Endothelial cell of umbilical vein (primary cell): Measurements from ENCODE around the gene IGSF3.
"Not testable (repeated sequence)": the region's sequence is repeated elsewhere in the genome, so short reads cannot be mapped to it uniquely, and the experiment has no call there.

Experiments used
- EZH2 ChIP-seq: IDR thresholded peaks from 2 replicates; pipeline ENCODE4 v1.6.1; 2012; ENCODE audit warnings: borderline replicate concordance, low read depth, mild to moderate bottlenecking, moderate library complexity, low read length, inconsistent platforms; ENCODE audit not compliant: severe bottlenecking
- FOS ChIP-seq: IDR thresholded peaks from 2 replicates; pipeline ENCODE4 v1.6.1; 2011; ENCODE audit warnings: mild to moderate bottlenecking, low read length, moderate library complexity, borderline replicate concordance; ENCODE audit not compliant: insufficient read depth
- POLR2A ChIP-seq: IDR thresholded peaks from 2 replicates; pipeline ENCODE4 v1.6.1; 2012; ENCODE audit warnings: low read depth, mild to moderate bottlenecking, control low read depth, low read length
- POLR2AphosphoS5 ChIP-seq: IDR thresholded peaks from 2 replicates; pipeline ENCODE4 v1.6.1; 2012; ENCODE audit warnings: low read depth, mild to moderate bottlenecking, control low read depth, low read length, moderate library complexity; ENCODE audit not compliant: insufficient read depth
- TF ChIP-seq, protein P1 (sequence below), 2 donors: IDR thresholded peaks; 1 replicate in 1 of 2; 2 replicates in 1 of 2; pipeline ENCODE4 v1.5.1; 2011; ENCODE audit warnings: low read length in 2 of 2, mild to moderate bottlenecking in 2 of 2, moderate library complexity in 2 of 2, control low read depth in 1 of 2, inconsistent platforms in 1 of 2, low read depth in 1 of 2; ENCODE audit not compliant: insufficient read depth in 1 of 2; ENCODE audit errors: extremely low read depth in 1 of 2

- TF ChIP-seq, protein P1, sequence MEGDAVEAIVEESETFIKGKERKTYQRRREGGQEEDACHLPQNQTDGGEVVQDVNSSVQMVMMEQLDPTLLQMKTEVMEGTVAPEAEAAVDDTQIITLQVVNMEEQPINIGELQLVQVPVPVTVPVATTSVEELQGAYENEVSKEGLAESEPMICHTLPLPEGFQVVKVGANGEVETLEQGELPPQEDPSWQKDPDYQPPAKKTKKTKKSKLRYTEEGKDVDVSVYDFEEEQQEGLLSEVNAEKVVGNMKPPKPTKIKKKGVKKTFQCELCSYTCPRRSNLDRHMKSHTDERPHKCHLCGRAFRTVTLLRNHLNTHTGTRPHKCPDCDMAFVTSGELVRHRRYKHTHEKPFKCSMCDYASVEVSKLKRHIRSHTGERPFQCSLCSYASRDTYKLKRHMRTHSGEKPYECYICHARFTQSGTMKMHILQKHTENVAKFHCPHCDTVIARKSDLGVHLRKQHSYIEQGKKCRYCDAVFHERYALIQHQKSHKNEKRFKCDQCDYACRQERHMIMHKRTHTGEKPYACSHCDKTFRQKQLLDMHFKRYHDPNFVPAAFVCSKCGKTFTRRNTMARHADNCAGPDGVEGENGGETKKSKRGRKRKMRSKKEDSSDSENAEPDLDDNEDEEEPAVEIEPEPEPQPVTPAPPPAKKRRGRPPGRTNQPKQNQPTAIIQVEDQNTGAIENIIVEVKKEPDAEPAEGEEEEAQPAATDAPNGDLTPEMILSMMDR (IDR thresholded peaks at IDR 0.05; ENCODE audit: extremely low read depth in 1 of 2, insufficient read depth in 1 of 2, low read depth in 1 of 2, low read length in 2 of 2) = not testable (repeated sequence)
- TF ChIP-seq POLR2A, EZH2, FOS, POLR2AphosphoS5: not testable (repeated sequence)
These were observed 68.2 kb downstream of the IGSF3 start for GRCh38 chr1:116599369-116599768.
